Gastroesophageal sphincter (tissue), 3 donors: ENCODE measurements around the gene ZNF239.

Source experiments
- EP300 ChIP-seq: sonication (generic); formaldehyde crosslinking; IDR thresholded peaks from one replicate; pipeline ENCODE4 v1.6.1; 2017; ENCODE audit warnings: antibody characterized with exemption, mild to moderate bottlenecking
- POLR2A ChIP-seq, 2 donors: fragments of 450-650 bp; IDR thresholded peaks; one replicate each; pipeline ENCODE4 v1.6.1; 2017; ENCODE audit warnings: antibody characterized with exemption in 2 of 2, mild to moderate bottlenecking in 2 of 2, moderate library complexity in 1 of 2
- POLR2AphosphoS5 ChIP-seq: sonication (generic); formaldehyde crosslinking; IDR thresholded peaks from one replicate; pipeline ENCODE4 v1.6.1; 2017; ENCODE audit warnings: antibody characterized with exemption
- TF ChIP-seq, protein P1 (sequence below), 4 experiments: fragments of 200-600 bp in 2 of 4; fragments of 450-650 bp in 2 of 4; sonication (generic) in 1 of 4; IDR thresholded peaks; one replicate each; pipeline ENCODE4 v1.5.1; 2017 to 2019; ENCODE audit warnings: antibody characterized with exemption in 4 of 4, mild to moderate bottlenecking in 2 of 4, moderate library complexity in 2 of 4

DNA sequence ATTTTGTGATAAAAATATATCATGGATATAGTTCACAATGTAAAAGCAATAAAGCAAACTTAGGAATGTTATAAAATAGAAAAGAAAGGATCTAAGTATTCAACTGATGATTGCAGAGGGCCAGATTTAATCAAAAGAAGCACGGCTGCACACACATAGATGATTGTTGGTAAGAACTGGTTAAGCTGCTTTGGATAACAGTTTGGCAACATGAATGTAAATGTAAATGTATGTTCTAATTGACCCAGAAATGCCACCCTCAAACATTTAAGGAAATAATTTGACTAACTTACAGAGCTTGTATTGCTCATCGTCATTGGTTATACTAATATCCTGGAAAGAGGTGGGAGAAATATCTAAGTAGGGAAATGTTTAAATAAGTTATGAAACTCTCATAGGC is 45.0 kb upstream of the ZNF239 start:
- TF ChIP-seq, protein P1, sequence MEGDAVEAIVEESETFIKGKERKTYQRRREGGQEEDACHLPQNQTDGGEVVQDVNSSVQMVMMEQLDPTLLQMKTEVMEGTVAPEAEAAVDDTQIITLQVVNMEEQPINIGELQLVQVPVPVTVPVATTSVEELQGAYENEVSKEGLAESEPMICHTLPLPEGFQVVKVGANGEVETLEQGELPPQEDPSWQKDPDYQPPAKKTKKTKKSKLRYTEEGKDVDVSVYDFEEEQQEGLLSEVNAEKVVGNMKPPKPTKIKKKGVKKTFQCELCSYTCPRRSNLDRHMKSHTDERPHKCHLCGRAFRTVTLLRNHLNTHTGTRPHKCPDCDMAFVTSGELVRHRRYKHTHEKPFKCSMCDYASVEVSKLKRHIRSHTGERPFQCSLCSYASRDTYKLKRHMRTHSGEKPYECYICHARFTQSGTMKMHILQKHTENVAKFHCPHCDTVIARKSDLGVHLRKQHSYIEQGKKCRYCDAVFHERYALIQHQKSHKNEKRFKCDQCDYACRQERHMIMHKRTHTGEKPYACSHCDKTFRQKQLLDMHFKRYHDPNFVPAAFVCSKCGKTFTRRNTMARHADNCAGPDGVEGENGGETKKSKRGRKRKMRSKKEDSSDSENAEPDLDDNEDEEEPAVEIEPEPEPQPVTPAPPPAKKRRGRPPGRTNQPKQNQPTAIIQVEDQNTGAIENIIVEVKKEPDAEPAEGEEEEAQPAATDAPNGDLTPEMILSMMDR (IDR thresholded peaks at IDR 0.05): no peak
- TF ChIP-seq POLR2A (IDR thresholded peaks at IDR 0.05): no peak
- TF ChIP-seq POLR2AphosphoS5: no peak
- no peak for TF ChIP-seq EP300
